BLaER1 treated with 17β-estradiol and CSF1 and Interleukin-3, amounts not matched to agents 10 nM and 100 nM (cell line): ENCODE results near the gene LGALS7.
A peak's percentile ranks its signal among the peaks of the same experiment; 100 is the strongest.
"Not testable (repeated sequence)": the region's sequence is repeated elsewhere in the genome, so short reads cannot be mapped to it uniquely, and the experiment has no call there.

Experiments used
- H3K27ac ChIP-seq, 11 experiments: shearing (Covaris generic); formaldehyde crosslinking; 2 replicates each; pipeline ENCODE4 v1.8.1; 2022
- H3K27me3 ChIP-seq, 11 experiments: shearing (Covaris generic); formaldehyde crosslinking; 2 replicates each; pipeline ENCODE4 v1.8.1; 2022
- H3K36me3 ChIP-seq, 11 experiments: shearing (Covaris generic); formaldehyde crosslinking; 2 replicates each; pipeline ENCODE4 v1.8.1; 2022
- H3K4me1 ChIP-seq, 10 experiments: shearing (Covaris generic); formaldehyde crosslinking; 2 replicates each; pipeline ENCODE4 v1.8.1; 2022
- H3K4me2 ChIP-seq, 11 experiments: shearing (Covaris generic); formaldehyde crosslinking; 2 replicates each; pipeline ENCODE4 v1.8.1; 2022
- H3K4me3 ChIP-seq, 10 experiments: shearing (Covaris generic); formaldehyde crosslinking; 2 replicates each; pipeline ENCODE4 v1.8.1; 2022
- H3K9ac ChIP-seq, 11 experiments: shearing (Covaris generic); formaldehyde crosslinking; 2 replicates each; pipeline ENCODE4 v1.8.1; 2022
- H3K9me3 ChIP-seq, 11 experiments: shearing (Covaris generic); formaldehyde crosslinking; replicated peaks in 1 of 11; 2 replicates each; pipeline ENCODE4 v1.8.1; 2022
- H4K20me1 ChIP-seq, 11 experiments: shearing (Covaris generic); formaldehyde crosslinking; 2 replicates each; pipeline ENCODE4 v1.8.1; 2022
- Cebpa-rat ChIP-seq, 11 experiments: shearing (Covaris generic); IDR thresholded peaks; 2 replicates each; pipeline ENCODE4 v1.8.1; 2022

Gene LGALS7

DNA sequence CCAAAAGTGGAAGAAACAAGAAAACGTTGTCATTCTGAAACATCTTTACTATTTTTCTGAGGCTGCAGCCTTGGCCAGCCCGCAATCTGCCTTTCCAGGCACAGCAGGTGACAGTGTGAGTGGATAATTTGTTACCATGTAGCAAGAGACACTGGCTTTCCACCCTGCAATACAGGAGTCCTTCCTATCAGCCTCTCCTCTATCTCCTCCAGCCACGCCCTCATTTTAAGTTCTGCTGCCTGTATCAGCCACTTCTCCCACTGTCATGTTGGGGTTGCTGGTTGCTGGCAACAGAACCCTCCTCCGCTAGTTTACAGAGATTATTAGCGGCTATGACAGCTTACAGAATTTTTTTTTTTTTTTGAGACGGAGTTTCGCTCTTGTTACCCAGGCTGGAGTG, 7.7 kb upstream of the LGALS7 start:
- H3K4me3 ChIP-seq: no peak overlapping the region
- no peak overlapping the region for H3K4me2 ChIP-seq
- no peak overlapping the region for H3K27ac ChIP-seq
- no peak for TF ChIP-seq Cebpa-rat (IDR thresholded peaks at IDR 0.05)
- no peak overlapping the region for H3K9ac ChIP-seq
- H4K20me1 ChIP-seq: no peaks in the 10 kb centered on the region
- H3K9me3 ChIP-seq: no peaks in the 10 kb centered on the region
- H3K27me3 ChIP-seq: no peaks in the 10 kb centered on the region
- peaks cover 0 to 22% (median 13%) of the 10 kb centered on the region in 10 experiments; a peak in 15 of 20 replicates for H3K4me1 ChIP-seq
- H3K36me3 ChIP-seq: no peaks in the 10 kb centered on the region

GRCh38 chr19:38780443-38780842, 7.1 kb upstream of the LGALS7 start:
- TF ChIP-seq Cebpa-rat (IDR thresholded peaks at IDR 0.05): no peak
- Histone ChIP-seq H3K4me3 (no peak overlapping the region), H4K20me1 (no peaks in the 10 kb centered on the region), H3K4me2 (no peak overlapping the region), H3K9ac (no peak overlapping the region), H3K27ac (no peak overlapping the region), H3K36me3 (no peaks in the 10 kb centered on the region), H3K9me3 (no peaks in the 10 kb centered on the region), H3K27me3 (no peaks in the 10 kb centered on the region), H3K4me1 (peaks cover 0 to 22% (median 13%) of the 10 kb centered on the region in 10 experiments; a peak in 15 of 20 replicates)

DNA sequence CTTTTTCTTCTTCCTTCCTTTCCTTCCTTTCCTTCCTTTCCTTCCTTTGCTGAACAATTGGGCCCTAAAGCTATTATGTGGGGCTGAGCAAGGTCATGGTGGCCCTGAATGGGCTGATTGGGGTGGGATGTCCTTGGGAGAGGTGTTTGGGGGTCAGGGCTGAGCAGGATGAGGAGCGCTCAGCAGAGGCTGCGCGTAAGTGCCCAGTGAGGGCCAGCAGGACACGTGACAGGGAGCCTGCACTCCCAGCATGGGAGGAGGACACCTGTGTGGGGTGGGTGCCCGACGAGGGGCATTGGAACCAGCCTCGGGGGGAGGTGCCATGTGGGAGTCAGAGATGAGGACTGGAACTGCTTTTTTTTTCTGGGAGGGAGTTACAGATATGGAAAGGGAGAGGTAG, 5.4 kb upstream of the LGALS7 start:
- Histone ChIP-seq H3K4me3 (no peak overlapping the region), H3K9me3 (no peaks in the 10 kb centered on the region), H3K36me3 (no peaks in the 10 kb centered on the region), H3K4me2 (no peak overlapping the region), H4K20me1 (no peaks in the 10 kb centered on the region), H3K4me1 (peaks cover 0 to 22% (median 13%) of the 10 kb centered on the region in 10 experiments; a peak in 15 of 20 replicates), H3K27me3 (no peaks in the 10 kb centered on the region), H3K9ac (no peak overlapping the region), H3K27ac (no peak overlapping the region)
- TF ChIP-seq Cebpa-rat (IDR thresholded peaks at IDR 0.05): no peak

- no peak overlapping the region for H3K4me2 ChIP-seq
Observed at GRCh38 chr19:38774181-38774950, 1.0 kb upstream of the LGALS7 start.

DNA sequence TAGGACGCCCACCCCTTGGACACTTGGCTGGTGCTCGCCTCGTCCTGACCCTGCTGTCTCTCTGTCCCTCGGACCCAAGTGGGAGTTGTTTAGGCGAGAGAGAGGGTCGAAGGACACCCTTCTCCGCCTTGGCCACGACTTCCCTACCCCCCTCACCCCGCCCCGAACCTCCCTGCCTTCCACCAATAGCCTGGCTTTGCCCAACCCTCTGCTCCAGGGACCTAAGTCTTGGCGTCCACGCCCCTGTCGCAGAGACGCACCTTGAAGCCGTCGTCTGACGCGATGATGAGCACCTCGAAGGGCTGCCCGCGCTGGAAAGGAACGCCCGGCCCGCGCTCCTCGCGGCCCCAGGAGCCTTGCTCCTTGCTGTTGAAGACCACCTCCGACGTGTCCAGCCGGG, 1.7 kb downstream of the LGALS7 start:
- not testable (repeated sequence) for H3K4me2 ChIP-seq, H3K9ac ChIP-seq, H3K27me3 ChIP-seq, H3K27ac ChIP-seq, H3K4me3 ChIP-seq, H4K20me1 ChIP-seq, H3K36me3 ChIP-seq, H3K9me3 ChIP-seq
- H3K4me1 ChIP-seq: peaks cover 7 to 18% (median 13%) of the 10 kb centered on the region in 10 experiments; a peak in 19 of 20 replicates

More at GRCh38 chr19:38774181-38774950, 1.0 kb upstream of the LGALS7 start:
- no peak overlapping the region for H3K9ac ChIP-seq
- peaks cover 2 to 14% (median 8%) of the 10 kb centered on the region in 10 experiments; a peak in 19 of 20 replicates for H3K4me1 ChIP-seq
- no peaks in the 10 kb centered on the region for H3K9me3 ChIP-seq
- no peak for TF ChIP-seq Cebpa-rat (IDR thresholded peaks at IDR 0.05)
- no peak overlapping the region for H3K27ac ChIP-seq
- H3K4me3 ChIP-seq: no peak overlapping the region
- H3K36me3 ChIP-seq: no peaks in the 10 kb centered on the region
- no peaks in the 10 kb centered on the region for H4K20me1 ChIP-seq
- H3K27me3 ChIP-seq: peaks cover 0 to 4% (median 0%) of the 10 kb centered on the region in 11 experiments; a peak in 3 of 22 replicates

DNA sequence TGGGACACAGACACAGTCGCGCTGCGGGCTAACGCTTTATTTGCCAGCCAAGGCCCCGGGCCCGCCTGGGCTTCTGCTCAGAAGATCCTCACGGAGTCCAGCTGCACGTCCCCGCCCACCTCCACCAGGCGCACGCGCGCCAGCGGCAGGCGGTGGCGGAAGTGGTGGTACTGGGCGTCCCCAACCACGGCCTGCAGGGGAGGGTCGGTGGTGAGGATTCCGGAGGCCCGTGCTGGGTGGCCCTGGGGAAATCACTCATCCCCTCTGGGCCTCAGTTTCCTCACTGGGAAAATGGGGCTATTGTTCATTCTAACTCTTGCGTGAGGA, 2.4 kb downstream of the LGALS7 start:
- H3K9me3 ChIP-seq, H3K27me3 ChIP-seq, H3K4me2 ChIP-seq, H3K9ac ChIP-seq, H3K27ac ChIP-seq, H3K4me3 ChIP-seq, H3K36me3 ChIP-seq, H4K20me1 ChIP-seq: not testable (repeated sequence)
- peaks cover 7 to 18% (median 13%) of the 10 kb centered on the region in 10 experiments; a peak in 19 of 20 replicates for H3K4me1 ChIP-seq

DNA sequence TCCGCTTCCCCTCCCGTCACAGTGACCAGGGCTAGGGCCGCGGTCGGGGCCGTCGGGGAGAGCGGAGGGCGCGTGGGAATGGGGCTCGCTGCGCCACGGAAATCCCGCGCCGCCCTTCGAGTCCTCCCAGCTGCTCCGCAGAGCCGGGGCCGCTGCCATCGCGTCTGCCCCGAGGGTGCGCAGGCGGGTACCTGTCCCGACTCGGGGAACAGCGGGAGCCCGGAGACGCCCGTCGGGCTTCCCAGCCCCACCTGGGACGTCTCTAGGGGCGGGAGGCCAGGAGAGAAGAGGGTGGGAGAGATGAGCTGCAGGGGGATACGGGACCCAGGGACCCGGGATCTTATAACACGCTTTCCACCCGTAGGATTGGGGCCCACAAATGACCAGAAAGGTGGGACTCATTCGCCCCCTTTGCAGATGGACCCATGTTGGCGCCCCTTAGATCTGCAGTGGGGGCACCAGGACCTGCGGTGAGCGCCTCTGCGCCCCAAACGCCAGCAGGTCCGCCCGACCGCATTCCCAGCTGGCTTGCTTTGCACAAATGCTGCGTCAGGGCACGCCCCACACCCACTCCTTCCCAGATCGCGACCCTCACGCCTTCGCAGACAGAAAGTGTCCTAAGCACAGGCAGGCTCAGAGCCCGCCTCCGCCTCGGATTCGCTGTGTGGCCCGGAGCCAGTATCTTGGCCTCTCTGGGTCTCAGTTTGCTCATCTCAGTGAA, 2.9 kb downstream of the LGALS7 start:
- peak overlapping the region; percentile 74 to 86 (median 80); a peak in 18 of 22 replicates for H3K9ac ChIP-seq
- H3K4me1 ChIP-seq: peaks cover 7 to 18% (median 13%) of the 10 kb centered on the region in 10 experiments; a peak in 19 of 20 replicates
- peak overlapping the region in 9 of 10 experiments; percentile 21 to 64 (median 49); a peak in 14 of 20 replicates for H3K4me3 ChIP-seq
- not testable (repeated sequence) for H3K9me3 ChIP-seq, H3K27me3 ChIP-seq, H4K20me1 ChIP-seq, H3K36me3 ChIP-seq
- peak overlapping the region; percentile 63 to 91 (median 79) for H3K4me2 ChIP-seq
- H3K27ac ChIP-seq: peak overlapping the region in 10 of 11 experiments; percentile 83 to 94 (median 88); a peak in 21 of 22 replicates

- H3K4me2 ChIP-seq: peak overlapping the region; percentile 63 to 91 (median 79)
- peak overlapping the region; percentile 74 to 86 (median 80) for H3K9ac ChIP-seq
- no peak for TF ChIP-seq Cebpa-rat (IDR thresholded peaks at IDR 0.05)
Observed at GRCh38 chr19:38769635-38770211, 3.6 kb downstream of the LGALS7 start.

More at GRCh38 chr19:38769635-38770211, 3.6 kb downstream of the LGALS7 start:
- Histone ChIP-seq H3K4me3 (peak overlapping the region; percentile 21 to 64 (median 50)), H3K27ac (peak overlapping the region; percentile 58 to 94 (median 87); a peak in 21 of 22 replicates), H3K9me3 (peaks cover 0 to 10% (median 0%) of the 10 kb centered on the region in 11 experiments; a peak in 2 of 22 replicates), H3K36me3 (no peaks in the 10 kb centered on the region), H4K20me1 (no peaks in the 10 kb centered on the region), H3K4me1 (peaks cover 7 to 18% (median 13%) of the 10 kb centered on the region in 10 experiments; a peak in 19 of 20 replicates), H3K27me3 (peaks cover 0 to 4% (median 0%) of the 10 kb centered on the region in 11 experiments; a peak in 3 of 22 replicates)
